Measurements from ENCODE around the gene GJD4. TPM values are rescaled to one million over a fixed set of nuclear protein-coding genes. Genes with fewer than 3 reads are reported as not detected.

GJD4 gene
- total and polyA plus RNA-seq, 4 donors = not detected

- Histone ChIP-seq H3K36me3 (ENCODE audit: control insufficient read depth in 4 of 4, insufficient read depth in 3 of 4, low read depth in 1 of 4, low read length in 3 of 4) (peaks cover 0 to 3% (median 0%) of the 10 kb centered on the region in 4 donors), H3K27ac (ENCODE audit: low read depth in 1 of 2, low read length in 2 of 2) (peak overlapping the region; percentile 18 to 28), H3K27me3 (ENCODE audit: control insufficient read depth in 4 of 4, insufficient read depth in 4 of 4, low read length in 3 of 4) (no peaks in the 10 kb centered on the region), H3K9ac (ENCODE audit: low read depth in 1 of 2, low read length in 2 of 2) (peak overlapping the region in 1 of 2 donors; percentile 47), H3K4me1 (ENCODE audit: control insufficient read depth in 4 of 4, insufficient read depth in 4 of 4, low read length in 3 of 4) (peaks cover 11 to 39% (median 26%) of the 10 kb centered on the region in 4 donors), H3K4me3 (ENCODE audit: low read depth in 1 of 3, low read length in 3 of 3) (peak overlapping the region; percentile 35 to 82 (median 72)), H3K9me3 (ENCODE audit: control insufficient read depth in 4 of 4, low read length in 3 of 4) (no peaks in the 10 kb centered on the region)
- TF ChIP-seq, protein P1, sequence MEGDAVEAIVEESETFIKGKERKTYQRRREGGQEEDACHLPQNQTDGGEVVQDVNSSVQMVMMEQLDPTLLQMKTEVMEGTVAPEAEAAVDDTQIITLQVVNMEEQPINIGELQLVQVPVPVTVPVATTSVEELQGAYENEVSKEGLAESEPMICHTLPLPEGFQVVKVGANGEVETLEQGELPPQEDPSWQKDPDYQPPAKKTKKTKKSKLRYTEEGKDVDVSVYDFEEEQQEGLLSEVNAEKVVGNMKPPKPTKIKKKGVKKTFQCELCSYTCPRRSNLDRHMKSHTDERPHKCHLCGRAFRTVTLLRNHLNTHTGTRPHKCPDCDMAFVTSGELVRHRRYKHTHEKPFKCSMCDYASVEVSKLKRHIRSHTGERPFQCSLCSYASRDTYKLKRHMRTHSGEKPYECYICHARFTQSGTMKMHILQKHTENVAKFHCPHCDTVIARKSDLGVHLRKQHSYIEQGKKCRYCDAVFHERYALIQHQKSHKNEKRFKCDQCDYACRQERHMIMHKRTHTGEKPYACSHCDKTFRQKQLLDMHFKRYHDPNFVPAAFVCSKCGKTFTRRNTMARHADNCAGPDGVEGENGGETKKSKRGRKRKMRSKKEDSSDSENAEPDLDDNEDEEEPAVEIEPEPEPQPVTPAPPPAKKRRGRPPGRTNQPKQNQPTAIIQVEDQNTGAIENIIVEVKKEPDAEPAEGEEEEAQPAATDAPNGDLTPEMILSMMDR (IDR thresholded peaks at IDR 0.05; ENCODE audit: low read depth, low read length, missing input control) = no peak
- TF ChIP-seq, protein P2, sequence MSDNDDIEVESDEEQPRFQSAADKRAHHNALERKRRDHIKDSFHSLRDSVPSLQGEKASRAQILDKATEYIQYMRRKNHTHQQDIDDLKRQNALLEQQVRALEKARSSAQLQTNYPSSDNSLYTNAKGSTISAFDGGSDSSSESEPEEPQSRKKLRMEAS (IDR thresholded peaks at IDR 0.05) = peak; percentile 32
- TF ChIP-seq EGR1 (IDR thresholded peaks at IDR 0.05; ENCODE audit: low read depth in 2 of 2) = no peak
- no peak for TF ChIP-seq FOXA2 (IDR thresholded peaks at IDR 0.05)
- no peak for TF ChIP-seq HNF4G (IDR thresholded peaks at IDR 0.05)
- TF ChIP-seq, protein P3, sequence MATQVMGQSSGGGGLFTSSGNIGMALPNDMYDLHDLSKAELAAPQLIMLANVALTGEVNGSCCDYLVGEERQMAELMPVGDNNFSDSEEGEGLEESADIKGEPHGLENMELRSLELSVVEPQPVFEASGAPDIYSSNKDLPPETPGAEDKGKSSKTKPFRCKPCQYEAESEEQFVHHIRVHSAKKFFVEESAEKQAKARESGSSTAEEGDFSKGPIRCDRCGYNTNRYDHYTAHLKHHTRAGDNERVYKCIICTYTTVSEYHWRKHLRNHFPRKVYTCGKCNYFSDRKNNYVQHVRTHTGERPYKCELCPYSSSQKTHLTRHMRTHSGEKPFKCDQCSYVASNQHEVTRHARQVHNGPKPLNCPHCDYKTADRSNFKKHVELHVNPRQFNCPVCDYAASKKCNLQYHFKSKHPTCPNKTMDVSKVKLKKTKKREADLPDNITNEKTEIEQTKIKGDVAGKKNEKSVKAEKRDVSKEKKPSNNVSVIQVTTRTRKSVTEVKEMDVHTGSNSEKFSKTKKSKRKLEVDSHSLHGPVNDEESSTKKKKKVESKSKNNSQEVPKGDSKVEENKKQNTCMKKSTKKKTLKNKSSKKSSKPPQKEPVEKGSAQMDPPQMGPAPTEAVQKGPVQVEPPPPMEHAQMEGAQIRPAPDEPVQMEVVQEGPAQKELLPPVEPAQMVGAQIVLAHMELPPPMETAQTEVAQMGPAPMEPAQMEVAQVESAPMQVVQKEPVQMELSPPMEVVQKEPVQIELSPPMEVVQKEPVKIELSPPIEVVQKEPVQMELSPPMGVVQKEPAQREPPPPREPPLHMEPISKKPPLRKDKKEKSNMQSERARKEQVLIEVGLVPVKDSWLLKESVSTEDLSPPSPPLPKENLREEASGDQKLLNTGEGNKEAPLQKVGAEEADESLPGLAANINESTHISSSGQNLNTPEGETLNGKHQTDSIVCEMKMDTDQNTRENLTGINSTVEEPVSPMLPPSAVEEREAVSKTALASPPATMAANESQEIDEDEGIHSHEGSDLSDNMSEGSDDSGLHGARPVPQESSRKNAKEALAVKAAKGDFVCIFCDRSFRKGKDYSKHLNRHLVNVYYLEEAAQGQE (IDR thresholded peaks at IDR 0.05) = no peak
- no peak for TF ChIP-seq ZBTB33 (IDR thresholded peaks at IDR 0.05)
- no peak for TF ChIP-seq SP1 (IDR thresholded peaks at IDR 0.05)
- no peak for TF ChIP-seq RAD21 (IDR thresholded peaks at IDR 0.05)
- WGBS = 1% methylated on average over 42 of the region's 42 CpGs
- DNase-seq (ENCODE audit: low spot score) = peak; percentile 46
Measured at GRCh38 chr10:35643151-35644049, 38.3 kb downstream of the GJD4 start.

DNA sequence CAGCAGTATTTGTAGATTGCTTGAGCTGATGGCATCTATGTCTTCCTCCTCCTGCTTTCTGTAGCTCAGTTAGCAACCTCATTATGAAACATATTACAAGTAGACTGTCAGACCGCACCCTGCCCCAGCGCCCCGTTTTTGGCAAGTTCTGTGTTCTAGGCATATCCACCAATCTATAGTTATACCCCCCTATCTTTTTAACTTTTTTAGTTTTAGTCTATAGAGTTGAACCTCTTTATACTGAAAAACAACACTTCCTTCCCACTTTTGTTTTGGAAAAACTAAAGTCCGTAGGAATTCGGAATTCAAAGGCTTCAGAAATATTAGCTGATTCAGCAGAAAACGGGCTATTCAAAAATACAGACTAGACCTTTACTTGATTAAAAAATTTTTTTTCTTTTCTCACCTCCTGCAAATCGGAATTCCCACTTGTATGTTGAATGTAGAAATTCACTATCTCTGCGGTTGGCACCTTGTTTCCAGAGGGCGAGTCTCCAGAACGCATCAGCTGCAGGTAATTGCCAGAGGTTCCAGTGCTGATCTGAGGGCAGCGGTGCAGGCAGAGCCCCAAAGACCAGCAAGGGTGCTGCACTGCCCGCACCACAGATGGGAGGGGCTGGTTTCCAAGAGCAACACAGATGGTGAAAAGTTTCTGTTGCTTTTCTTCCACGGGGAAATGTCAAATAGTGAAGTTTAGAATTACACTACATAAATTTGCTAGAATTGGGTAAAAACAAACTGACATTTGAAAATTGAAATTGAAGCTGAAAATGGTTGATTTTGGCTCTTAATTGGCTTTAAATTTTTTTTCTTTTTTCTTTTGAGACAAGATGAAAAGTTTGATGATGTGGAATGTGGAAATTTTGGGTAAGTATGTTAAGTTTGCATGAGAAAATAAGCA lies 39.2 kb downstream of the GJD4 start:
- TF ChIP-seq ATF3 (IDR thresholded peaks at IDR 0.05) (no peak), YY1 (IDR thresholded peaks at IDR 0.05) (no peak), SP1 (IDR thresholded peaks at IDR 0.05) (no peak), JUND (IDR thresholded peaks at IDR 0.05) (no peak), HNF4G (IDR thresholded peaks at IDR 0.05) (no peak)
- H3K4me1 ChIP-seq (ENCODE audit: control insufficient read depth in 4 of 4, insufficient read depth in 4 of 4, low read length in 3 of 4) = peaks cover 11 to 39% (median 26%) of the 10 kb centered on the region in 4 donors
- H3K27ac ChIP-seq (ENCODE audit: low read depth in 1 of 2, low read length in 2 of 2) = peak overlapping the region in 1 of 2 donors; percentile 28
- peaks cover 0 to 3% (median 0%) of the 10 kb centered on the region in 4 donors for H3K36me3 ChIP-seq (ENCODE audit: control insufficient read depth in 4 of 4, insufficient read depth in 3 of 4, low read depth in 1 of 4, low read length in 3 of 4)
- H3K4me3 ChIP-seq (ENCODE audit: low read depth in 1 of 3, low read length in 3 of 3) = peak overlapping the region; percentile 35 to 82 (median 72)
- DNase-seq (ENCODE audit: low spot score) = no peak
- 15% methylated on average over 13 of the region's 13 CpGs for WGBS
- no peaks in the 10 kb centered on the region for H3K9me3 ChIP-seq (ENCODE audit: control insufficient read depth in 4 of 4, low read length in 3 of 4)
- peak overlapping the region in 1 of 2 donors; percentile 22 for H3K9ac ChIP-seq (ENCODE audit: low read depth in 1 of 2, low read length in 2 of 2)
- H3K27me3 ChIP-seq (ENCODE audit: control insufficient read depth in 4 of 4, insufficient read depth in 4 of 4, low read length in 3 of 4) = no peaks in the 10 kb centered on the region
